ENCODE measurements around the gene CSNK2A1. TPM values are rescaled to one million over a fixed set of nuclear protein-coding genes. Genes with fewer than 3 reads are reported as not detected.

CSNK2A1 gene
- total and polyA plus RNA-seq, 2 experiments from 2014 or later: 85.1 to 244 TPM

DNA sequence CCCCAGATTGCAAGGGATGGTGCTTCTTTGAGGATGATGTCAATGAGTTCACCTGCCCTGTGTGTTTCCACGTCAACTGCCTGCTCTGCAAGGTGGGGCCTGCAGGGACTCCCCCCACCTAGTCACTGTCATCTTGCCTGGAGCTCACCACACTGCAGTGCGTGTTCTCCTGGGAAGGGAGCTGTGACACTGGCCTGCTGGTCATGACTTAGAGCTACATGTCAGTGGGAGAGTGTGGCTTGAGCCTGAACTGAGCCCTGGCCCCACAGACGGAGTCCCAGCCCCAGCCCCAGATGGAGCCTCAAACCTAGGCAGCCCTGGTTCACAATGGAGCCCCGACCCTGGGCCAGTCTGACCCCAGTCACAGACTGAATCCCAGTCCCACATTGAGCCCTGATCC is 116.2 kb downstream of the CSNK2A1 start:
- no peaks in the 10 kb centered on the region for H3K9me3 Mint-ChIP-seq
- Histone ChIP-seq H3K4me1 (ENCODE audit: insufficient read depth) (no peaks in the 10 kb centered on the region), H3K27me3 (ENCODE audit: insufficient read depth) (no peaks in the 10 kb centered on the region), H3K4me3 (no peak overlapping the region), H3K4me2 (no peak overlapping the region), H3K79me2 (replicated peaks; ENCODE audit: insufficient read depth) (no peaks in the 10 kb centered on the region), H2AFZ (no peak overlapping the region), H3K9me2 (ENCODE audit: insufficient read depth) (no peaks in the 10 kb centered on the region), H3K36me3 (ENCODE audit: insufficient read depth) (0 out of 2 replicates have a peak, but pooled peaks cover under 1% of the 10 kb centered on the region), H3K27ac (ENCODE audit: low read depth) (no peak overlapping the region), H4K20me1 (replicated peaks; ENCODE audit: insufficient read depth) (peaks cover 18% of the 10 kb centered on the region), H3F3A (replicated peaks; ENCODE audit: low read depth) (no peaks in the 10 kb centered on the region)
- ATAC-seq (no peak), DNase-seq (ENCODE audit: low spot score) (no peak)
- no peak overlapping the region for H3K27ac Mint-ChIP-seq
- peaks cover 3% of the 10 kb centered on the region; the same call in 2 of the 3 replicates for H3K4me1 Mint-ChIP-seq
- peaks cover 50% of the 10 kb centered on the region for H3K36me3 Mint-ChIP-seq (ENCODE audit: low read depth)
- H3K4me3 Mint-ChIP-seq: no peak overlapping the region
- no peak for TF ChIP-seq JUNB (IDR thresholded peaks at IDR 0.05; ENCODE audit: unreplicated experiment)
- no peak for TF ChIP-seq ZNF114 (CRISPR knock-in tag; IDR thresholded peaks at IDR 0.05)
- TF ChIP-seq, protein P1, sequence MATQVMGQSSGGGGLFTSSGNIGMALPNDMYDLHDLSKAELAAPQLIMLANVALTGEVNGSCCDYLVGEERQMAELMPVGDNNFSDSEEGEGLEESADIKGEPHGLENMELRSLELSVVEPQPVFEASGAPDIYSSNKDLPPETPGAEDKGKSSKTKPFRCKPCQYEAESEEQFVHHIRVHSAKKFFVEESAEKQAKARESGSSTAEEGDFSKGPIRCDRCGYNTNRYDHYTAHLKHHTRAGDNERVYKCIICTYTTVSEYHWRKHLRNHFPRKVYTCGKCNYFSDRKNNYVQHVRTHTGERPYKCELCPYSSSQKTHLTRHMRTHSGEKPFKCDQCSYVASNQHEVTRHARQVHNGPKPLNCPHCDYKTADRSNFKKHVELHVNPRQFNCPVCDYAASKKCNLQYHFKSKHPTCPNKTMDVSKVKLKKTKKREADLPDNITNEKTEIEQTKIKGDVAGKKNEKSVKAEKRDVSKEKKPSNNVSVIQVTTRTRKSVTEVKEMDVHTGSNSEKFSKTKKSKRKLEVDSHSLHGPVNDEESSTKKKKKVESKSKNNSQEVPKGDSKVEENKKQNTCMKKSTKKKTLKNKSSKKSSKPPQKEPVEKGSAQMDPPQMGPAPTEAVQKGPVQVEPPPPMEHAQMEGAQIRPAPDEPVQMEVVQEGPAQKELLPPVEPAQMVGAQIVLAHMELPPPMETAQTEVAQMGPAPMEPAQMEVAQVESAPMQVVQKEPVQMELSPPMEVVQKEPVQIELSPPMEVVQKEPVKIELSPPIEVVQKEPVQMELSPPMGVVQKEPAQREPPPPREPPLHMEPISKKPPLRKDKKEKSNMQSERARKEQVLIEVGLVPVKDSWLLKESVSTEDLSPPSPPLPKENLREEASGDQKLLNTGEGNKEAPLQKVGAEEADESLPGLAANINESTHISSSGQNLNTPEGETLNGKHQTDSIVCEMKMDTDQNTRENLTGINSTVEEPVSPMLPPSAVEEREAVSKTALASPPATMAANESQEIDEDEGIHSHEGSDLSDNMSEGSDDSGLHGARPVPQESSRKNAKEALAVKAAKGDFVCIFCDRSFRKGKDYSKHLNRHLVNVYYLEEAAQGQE (IDR thresholded peaks at IDR 0.05; ENCODE audit: unreplicated experiment): no peak
- TF ChIP-seq NANOG (IDR thresholded peaks at IDR 0.05; ENCODE audit: borderline replicate concordance): no peak
- TF ChIP-seq, protein P2, sequence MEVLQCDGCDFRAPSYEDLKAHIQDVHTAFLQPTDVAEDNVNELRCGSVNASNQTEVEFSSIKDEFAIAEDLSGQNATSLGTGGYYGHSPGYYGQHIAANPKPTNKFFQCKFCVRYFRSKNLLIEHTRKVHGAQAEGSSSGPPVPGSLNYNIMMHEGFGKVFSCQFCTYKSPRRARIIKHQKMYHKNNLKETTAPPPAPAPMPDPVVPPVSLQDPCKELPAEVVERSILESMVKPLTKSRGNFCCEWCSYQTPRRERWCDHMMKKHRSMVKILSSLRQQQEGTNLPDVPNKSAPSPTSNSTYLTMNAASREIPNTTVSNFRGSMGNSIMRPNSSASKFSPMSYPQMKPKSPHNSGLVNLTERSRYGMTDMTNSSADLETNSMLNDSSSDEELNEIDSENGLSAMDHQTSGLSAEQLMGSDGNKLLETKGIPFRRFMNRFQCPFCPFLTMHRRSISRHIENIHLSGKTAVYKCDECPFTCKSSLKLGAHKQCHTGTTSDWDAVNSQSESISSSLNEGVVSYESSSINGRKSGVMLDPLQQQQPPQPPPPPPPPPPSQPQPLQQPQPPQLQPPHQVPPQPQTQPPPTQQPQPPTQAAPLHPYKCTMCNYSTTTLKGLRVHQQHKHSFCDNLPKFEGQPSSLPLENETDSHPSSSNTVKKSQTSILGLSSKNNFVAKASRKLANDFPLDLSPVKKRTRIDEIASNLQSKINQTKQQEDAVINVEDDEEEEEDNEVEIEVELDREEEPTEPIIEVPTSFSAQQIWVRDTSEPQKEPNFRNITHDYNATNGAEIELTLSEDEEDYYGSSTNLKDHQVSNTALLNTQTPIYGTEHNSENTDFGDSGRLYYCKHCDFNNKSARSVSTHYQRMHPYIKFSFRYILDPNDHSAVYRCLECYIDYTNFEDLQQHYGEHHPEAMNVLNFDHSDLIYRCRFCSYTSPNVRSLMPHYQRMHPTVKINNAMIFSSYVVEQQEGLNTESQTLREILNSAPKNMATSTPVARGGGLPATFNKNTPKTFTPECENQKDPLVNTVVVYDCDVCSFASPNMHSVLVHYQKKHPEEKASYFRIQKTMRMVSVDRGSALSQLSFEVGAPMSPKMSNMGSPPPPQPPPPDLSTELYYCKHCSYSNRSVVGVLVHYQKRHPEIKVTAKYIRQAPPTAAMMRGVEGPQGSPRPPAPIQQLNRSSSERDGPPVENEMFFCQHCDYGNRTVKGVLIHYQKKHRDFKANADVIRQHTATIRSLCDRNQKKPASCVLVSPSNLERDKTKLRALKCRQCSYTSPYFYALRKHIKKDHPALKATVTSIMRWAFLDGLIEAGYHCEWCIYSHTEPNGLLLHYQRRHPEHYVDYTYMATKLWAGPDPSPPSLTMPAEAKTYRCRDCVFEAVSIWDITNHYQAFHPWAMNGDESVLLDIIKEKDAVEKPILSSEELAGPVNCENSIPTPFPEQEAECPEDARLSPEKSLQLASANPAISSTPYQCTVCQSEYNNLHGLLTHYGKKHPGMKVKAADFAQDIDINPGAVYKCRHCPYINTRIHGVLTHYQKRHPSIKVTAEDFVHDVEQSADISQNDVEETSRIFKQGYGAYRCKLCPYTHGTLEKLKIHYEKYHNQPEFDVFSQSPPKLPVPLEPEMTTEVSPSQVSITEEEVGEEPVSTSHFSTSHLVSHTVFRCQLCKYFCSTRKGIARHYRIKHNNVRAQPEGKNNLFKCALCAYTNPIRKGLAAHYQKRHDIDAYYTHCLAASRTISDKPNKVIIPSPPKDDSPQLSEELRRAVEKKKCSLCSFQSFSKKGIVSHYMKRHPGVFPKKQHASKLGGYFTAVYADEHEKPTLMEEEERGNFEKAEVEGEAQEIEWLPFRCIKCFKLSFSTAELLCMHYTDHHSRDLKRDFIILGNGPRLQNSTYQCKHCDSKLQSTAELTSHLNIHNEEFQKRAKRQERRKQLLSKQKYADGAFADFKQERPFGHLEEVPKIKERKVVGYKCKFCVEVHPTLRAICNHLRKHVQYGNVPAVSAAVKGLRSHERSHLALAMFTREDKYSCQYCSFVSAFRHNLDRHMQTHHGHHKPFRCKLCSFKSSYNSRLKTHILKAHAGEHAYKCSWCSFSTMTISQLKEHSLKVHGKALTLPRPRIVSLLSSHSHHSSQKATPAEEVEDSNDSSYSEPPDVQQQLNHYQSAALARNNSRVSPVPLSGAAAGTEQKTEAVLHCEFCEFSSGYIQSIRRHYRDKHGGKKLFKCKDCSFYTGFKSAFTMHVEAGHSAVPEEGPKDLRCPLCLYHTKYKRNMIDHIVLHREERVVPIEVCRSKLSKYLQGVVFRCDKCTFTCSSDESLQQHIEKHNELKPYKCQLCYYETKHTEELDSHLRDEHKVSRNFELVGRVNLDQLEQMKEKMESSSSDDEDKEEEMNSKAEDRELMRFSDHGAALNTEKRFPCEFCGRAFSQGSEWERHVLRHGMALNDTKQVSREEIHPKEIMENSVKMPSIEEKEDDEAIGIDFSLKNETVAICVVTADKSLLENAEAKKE (CRISPR knock-in tag; IDR thresholded peaks at IDR 0.05): no peak
- TF ChIP-seq EZH2phosphoT487 (IDR thresholded peaks at IDR 0.05; ENCODE audit: unreplicated experiment): no peak
- H3K27me3 Mint-ChIP-seq (ENCODE audit: insufficient read depth, low read depth, poor library complexity): peaks cover 11% of the 10 kb centered on the region
